ENCODE measurements around the gene TMEM89.

TMEM89 gene

GRCh38 chr3:48571938-48572337, 49.6 kb downstream of the TMEM89 start:
- peaks cover 0 to 4% of the 10 kb centered on the region in 2 donors for H3K36me3 ChIP-seq (replicated peaks in 1 of 2; ENCODE audit: control insufficient read depth in 2 of 2, insufficient read depth in 2 of 2, low read length in 2 of 2)
- H4K8ac ChIP-seq (ENCODE audit: low read depth, low read length): no peak overlapping the region
- no CpG with 5 or more reads among the region's 12 CpGs for WGBS, 2 donors (ENCODE audit: extremely low coverage in 2 of 2, insufficient read length in 2 of 2, insufficient replicate concordance in 1 of 2)
- DNase-seq (ENCODE audit: low spot score): no peak
- no peak overlapping the region for H2BK5ac ChIP-seq (ENCODE audit: low read length)
- H3K27ac ChIP-seq (replicated peaks; ENCODE audit: low read length): no peak overlapping the region
- H2AK5ac ChIP-seq (ENCODE audit: low read depth, low read length): no peak overlapping the region
- peaks cover 0 to 2% of the 10 kb centered on the region in 2 donors for H3K4me1 ChIP-seq (ENCODE audit: control insufficient read depth in 2 of 2, insufficient read depth in 1 of 2, low read depth in 1 of 2, low read length in 2 of 2)
- no peak overlapping the region for H3K4me2 ChIP-seq (ENCODE audit: insufficient read depth, low read length, poor library complexity, severe bottlenecking)
- H3K4ac ChIP-seq (ENCODE audit: low read length): no peak overlapping the region
- H2BK15ac ChIP-seq (ENCODE audit: low read length): no peak overlapping the region
- peak overlapping the region; percentile 21 for H3K9ac ChIP-seq (ENCODE audit: low read depth, low read length, poor library complexity)
- no peaks in the 10 kb centered on the region for H3K27me3 ChIP-seq (ENCODE audit: control insufficient read depth in 3 of 3, insufficient read depth in 3 of 3, low read depth in 1 of 3, low read length in 3 of 3)
- H3K4me3 ChIP-seq (ENCODE audit: low read length in 2 of 2): no peak overlapping the region
- no peak overlapping the region for H3K14ac ChIP-seq (ENCODE audit: low read length)
- H2BK120ac ChIP-seq (ENCODE audit: low read depth, low read length): no peak overlapping the region
- no peak overlapping the region for H2BK12ac ChIP-seq (ENCODE audit: low read length)
- H3K9me3 ChIP-seq (replicated peaks in 1 of 2; ENCODE audit: control insufficient read depth in 2 of 2, insufficient read depth in 1 of 2, low read depth in 1 of 2, low read length in 2 of 2): no peaks in the 10 kb centered on the region
- no peak overlapping the region for H3K23ac ChIP-seq (ENCODE audit: low read depth, low read length, poor library complexity)
- H2AFZ ChIP-seq (ENCODE audit: low read length): no peak overlapping the region
- H3K18ac ChIP-seq (ENCODE audit: low read length): no peak overlapping the region
- H3K79me1 ChIP-seq (ENCODE audit: low read depth, low read length): peaks cover 2% of the 10 kb centered on the region
- no peak overlapping the region for H4K91ac ChIP-seq (ENCODE audit: low read depth, low read length, poor library complexity)

Data from neuronal stem cell (in vitro differentiated cells).